ENCODE data around the gene VTI1A.

DNA sequence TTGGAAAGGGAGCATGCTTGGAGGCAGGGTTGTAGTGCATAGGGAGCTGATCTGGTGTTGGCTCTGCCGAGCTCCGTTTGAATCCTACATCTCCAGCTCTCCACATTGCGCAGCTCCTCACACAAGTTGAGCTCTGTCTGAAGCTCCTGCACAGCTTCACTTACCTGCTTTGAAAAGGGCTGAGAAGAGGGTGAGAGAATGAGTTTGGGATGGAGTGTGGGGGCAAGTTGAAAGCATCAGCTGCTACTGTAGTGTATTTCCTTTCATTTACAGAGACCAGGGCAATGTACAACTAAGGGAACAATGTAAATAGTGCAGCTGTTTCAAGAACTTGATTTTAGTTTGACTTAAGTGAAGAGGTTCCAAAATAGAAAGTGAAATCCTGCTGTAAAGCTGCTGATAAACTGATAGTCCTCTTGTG, 88.5 kb downstream of the VTI1A start:
- TF ChIP-seq, protein P1, sequence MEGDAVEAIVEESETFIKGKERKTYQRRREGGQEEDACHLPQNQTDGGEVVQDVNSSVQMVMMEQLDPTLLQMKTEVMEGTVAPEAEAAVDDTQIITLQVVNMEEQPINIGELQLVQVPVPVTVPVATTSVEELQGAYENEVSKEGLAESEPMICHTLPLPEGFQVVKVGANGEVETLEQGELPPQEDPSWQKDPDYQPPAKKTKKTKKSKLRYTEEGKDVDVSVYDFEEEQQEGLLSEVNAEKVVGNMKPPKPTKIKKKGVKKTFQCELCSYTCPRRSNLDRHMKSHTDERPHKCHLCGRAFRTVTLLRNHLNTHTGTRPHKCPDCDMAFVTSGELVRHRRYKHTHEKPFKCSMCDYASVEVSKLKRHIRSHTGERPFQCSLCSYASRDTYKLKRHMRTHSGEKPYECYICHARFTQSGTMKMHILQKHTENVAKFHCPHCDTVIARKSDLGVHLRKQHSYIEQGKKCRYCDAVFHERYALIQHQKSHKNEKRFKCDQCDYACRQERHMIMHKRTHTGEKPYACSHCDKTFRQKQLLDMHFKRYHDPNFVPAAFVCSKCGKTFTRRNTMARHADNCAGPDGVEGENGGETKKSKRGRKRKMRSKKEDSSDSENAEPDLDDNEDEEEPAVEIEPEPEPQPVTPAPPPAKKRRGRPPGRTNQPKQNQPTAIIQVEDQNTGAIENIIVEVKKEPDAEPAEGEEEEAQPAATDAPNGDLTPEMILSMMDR (IDR thresholded peaks at IDR 0.05) = no peak
- TF ChIP-seq POLR2A (IDR thresholded peaks at IDR 0.05) = no peak

Data from esophagus squamous epithelium (tissue), 4 donors.